Heart left ventricle (tissue), 13 donors: ENCODE data around the gene NCLN.

ENCODE experiments used
- CTCF ChIP-seq, 12 donors: fragments of 200-600 bp; sonication (generic) in 4 of 12; IDR thresholded peaks; one replicate each; pipeline versions ENCODE4 v1.5.0 to v1.8.0; 2018 to 2022; ENCODE audit warnings: antibody characterized with exemption in 12 of 12, mild to moderate bottlenecking in 5 of 12
- POLR2A ChIP-seq, 2 donors: fragments of 450-650 bp; IDR thresholded peaks; one replicate each; pipeline ENCODE4 v1.6.1; 2017; ENCODE audit warnings: antibody characterized with exemption in 2 of 2, mild to moderate bottlenecking in 2 of 2, moderate library complexity in 2 of 2
- donor health status: ischemic (EF 13 %, LVEDD 7.1; RV severe dilation, severe dysfunction).
- donor health status: DM: no; HTN: yes; CAD: no.
- donor health status: DM: no; HTN: no; CAD: no.
- donor health status: ischemic (EF 25% LVEDD 6.9; RV normal size, moderate dysfunction).
- donor health status: ischemic (EF 25% LVEDD 5.7; RV mildly dilated, moderate dysfunction).
- donor health status: ischemic (EF 35%, LVEDD 5.7; RV mildly dilated, moderate dysfunction).
- donor health status: nonischemic (EF 11% LVEDD 7.7; RV severe dilation, severe dysfunction).
- donor health status: DM: yes; HTN: yes; CAD: no.
- donor health status: PGD.
- donor health status: ischemic (EF 29% LVEDD 5.4; RV normal size, mild dysfunction).
- donor health status: nonischemic (EF 23%, LVEDD 6.1; RV moderate dilation, normal function).

GRCh38 chr19:3148503-3148902 lies 37.2 kb upstream of the NCLN start:
- TF ChIP-seq POLR2A (IDR thresholded peaks at IDR 0.05) (no peak), CTCF (IDR thresholded peaks at IDR 0.05) (no peak)
